SIG-M5 (cell line): ENCODE results near the gene ENTREP1.
"Not testable (repeated sequence)": the region's sequence is repeated elsewhere in the genome, so short reads cannot be mapped to it uniquely, and the experiment has no call there.

Source experiments
- DNase-seq: peaks from one replicate; lab custom pipeline; 2025; lab: John Stamatoyannopoulos, UW

ENTREP1 gene, protein sequence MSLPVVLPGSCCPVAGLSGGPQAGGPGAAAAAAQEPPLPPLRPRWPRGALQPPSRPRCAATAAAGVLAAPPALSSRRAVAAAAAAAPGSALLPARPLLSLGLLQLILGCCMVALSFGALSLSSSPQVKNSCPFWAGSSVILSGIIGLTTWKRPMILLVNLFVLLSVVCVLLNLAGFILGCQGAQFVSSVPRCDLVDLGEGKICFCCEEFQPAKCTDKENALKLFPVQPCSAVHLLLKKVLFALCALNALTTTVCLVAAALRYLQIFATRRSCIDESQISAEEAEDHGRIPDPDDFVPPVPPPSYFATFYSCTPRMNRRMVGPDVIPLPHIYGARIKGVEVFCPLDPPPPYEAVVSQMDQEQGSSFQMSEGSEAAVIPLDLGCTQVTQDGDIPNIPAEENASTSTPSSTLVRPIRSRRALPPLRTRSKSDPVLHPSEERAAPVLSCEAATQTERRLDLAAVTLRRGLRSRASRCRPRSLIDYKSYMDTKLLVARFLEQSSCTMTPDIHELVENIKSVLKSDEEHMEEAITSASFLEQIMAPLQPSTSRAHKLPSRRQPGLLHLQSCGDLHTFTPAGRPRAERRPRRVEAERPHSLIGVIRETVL

GRCh38 chr9:69324549-69325401 is at the start of gene ENTREP1:
Gene ENTREP1 (plus strand): TSS chr9:69325215. CDS start chr9:69325310, 95 bp downstream.
- DNase-seq, result no peak

- DNase-seq, result no peak
Observed at GRCh38 chr9:69276775-69277174, 48.2 kb upstream of the ENTREP1 start.

GRCh38 chr9:69279084-69279731 is 45.8 kb upstream of the ENTREP1 start:
- no peak for DNase-seq

GRCh38 chr9:69279733-69280132 is 45.3 kb upstream of the ENTREP1 start:
- no peak for DNase-seq

DNA sequence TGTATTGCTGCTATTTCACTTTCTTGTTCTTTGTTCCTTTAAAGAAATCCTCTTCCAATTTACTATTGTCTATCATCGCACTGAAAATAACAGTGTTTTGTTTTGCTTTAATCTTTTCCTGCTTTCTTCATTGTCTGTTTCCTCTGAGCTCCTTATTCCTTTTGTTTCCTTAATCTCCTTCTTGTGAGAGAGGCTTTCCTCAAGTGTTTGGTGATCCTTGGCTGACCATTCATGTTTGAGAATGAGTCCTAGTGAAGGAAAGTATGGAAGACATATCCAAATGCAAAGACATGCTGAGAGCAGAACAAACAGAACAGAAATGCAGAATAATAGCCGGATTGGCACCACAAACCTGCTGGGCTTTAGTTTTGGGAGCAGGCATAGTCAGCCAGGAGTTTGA is 42.0 kb upstream of the ENTREP1 start:
- no peak for DNase-seq

DNA sequence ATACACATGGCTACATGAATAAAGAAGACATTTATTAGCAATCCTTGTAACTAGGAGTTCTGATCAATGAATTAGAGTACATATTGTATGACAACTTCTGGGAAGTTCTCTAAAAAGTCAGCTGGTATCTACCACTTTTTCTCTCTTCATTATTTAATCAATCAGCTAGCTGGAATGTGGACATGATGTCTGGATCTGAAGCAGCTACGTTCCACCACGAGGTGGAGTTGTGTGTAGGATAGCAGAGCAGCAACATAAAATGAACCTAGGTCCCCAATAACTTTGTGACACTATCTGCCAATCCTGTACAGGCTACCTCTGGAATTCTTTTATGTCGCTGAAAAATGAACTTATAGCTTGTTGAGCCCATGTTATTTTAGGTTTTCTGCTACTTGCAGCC is 32.9 kb upstream of the ENTREP1 start:
- DNase-seq, result no peak

DNA sequence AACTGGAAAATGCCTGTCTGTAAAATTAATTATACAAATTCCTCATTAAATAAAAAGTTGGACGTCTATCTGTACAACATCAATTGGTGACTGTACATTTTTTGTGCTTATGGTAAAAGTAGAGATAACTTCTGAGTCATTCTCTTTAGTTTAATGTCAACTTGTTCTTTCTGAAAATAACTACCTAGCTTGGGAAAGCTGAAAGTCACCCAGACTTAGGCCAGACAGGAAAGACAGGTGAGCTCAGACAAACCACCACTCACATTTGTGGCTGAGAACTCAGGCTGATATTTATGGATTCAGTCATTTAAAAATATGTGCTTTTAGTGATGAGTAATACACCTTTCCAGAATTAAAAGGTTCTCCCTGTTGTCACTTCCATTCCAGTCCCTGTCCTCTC is 31.9 kb upstream of the ENTREP1 start:
- DNase-seq, result no peak

GRCh38 chr9:69295872-69296552 is 29.0 kb upstream of the ENTREP1 start:
- no peak for DNase-seq

GRCh38 chr9:69297300-69297980 is 27.6 kb upstream of the ENTREP1 start:
- DNase-seq, result no peak

DNA sequence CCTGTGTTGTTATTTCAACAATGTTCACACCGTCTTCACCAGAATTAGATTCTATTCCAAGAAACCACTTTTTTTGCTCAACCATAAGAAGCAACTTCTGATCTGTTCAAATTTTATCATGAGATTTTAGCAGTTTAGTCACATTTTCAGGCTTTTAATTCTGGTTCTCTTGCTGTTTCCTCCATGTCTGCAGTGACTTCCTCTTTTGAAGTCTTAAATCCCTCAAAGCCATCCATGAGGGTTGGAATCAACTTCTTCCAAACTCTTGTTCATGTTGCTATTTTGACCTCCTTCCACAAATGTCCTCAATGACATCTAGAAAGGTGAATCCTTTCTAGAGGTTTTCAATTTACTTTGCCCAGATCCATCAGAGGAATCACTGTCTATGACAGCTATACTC is 25.7 kb upstream of the ENTREP1 start:
- DNase-seq, result no peak

GRCh38 chr9:69299826-69300225 is 25.2 kb upstream of the ENTREP1 start:
- DNase-seq, result no peak

- no peak for DNase-seq
Observed at GRCh38 chr9:69303331-69303730, 21.7 kb upstream of the ENTREP1 start.

DNA sequence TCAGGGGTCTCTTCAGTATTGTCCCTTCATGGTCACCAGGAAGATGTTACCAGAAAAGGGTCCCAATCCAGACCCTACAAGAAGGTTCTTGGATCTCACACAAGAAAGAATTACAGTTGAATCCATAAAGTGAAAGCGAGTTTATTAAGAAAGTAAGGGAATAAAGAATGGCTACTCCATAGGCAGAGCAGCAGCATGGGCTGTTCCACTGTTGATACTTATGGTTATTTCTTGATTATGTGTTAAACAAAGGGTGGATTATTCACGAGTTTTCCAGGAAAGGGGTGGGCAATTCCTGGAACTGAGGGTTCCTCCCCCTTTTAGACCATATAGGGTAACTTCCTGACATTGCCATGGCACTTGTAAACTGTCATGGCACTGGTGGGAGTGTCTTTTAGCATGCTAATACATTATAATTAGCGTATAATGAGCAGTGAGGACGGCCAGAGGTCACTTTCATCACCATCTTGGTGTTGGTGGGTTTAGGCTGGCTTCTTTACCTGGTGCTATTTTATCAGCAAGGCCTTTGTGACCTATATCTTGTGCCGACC is 18.0 kb upstream of the ENTREP1 start:
- DNase-seq, result not testable (repeated sequence)

GRCh38 chr9:69307446-69308205 is 17.4 kb upstream of the ENTREP1 start:
- DNase-seq, result no peak

GRCh38 chr9:69308206-69308931 is 16.6 kb upstream of the ENTREP1 start:
- no peak for DNase-seq

GRCh38 chr9:69313175-69313574 is 11.8 kb upstream of the ENTREP1 start:
- DNase-seq, result no peak

- DNase-seq, result no peak
Observed at GRCh38 chr9:69314547-69314946, 10.5 kb upstream of the ENTREP1 start.

DNA sequence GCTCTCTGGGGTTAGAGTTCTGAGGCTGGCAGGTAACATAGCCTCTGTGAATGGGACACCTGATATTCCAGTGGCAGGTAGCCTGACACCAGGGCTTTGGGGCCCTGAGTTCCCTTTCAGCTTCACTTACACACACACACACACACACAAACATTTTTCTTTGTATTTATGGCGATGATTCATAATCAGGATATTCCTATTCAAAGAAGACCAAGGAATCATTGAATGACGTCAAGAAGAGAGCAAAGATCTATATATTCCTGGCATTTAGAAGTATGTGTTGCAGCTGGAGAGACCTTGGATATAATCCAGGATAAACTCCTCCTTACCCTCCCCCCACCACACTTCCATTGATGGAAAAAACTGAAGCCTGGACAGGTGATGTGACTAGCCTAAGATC is 7.9 kb upstream of the ENTREP1 start:
- no peak for DNase-seq

DNA sequence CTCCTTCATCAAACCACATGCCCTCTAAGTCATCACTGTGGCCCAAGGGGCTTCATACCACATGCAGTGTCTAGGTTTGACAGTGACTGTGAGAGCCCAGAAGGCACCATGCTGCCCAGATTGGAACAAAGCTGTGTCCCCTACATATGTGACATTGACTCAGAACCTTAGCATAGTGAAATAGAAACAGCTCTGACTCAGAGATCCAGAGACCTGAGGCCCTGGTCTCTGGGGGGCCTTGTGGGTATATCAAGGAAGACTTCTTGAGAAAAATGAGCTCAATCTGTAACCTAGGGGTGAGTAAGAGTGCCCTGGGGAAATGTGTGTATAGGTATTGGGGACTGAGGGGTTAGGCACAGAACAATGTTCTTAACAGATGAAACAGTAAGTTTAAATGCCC is 7.1 kb upstream of the ENTREP1 start:
- no peak for DNase-seq
